Endothelial cell (in vitro differentiated cells): Measurements from ENCODE around the gene HDHD5. TPM values are rescaled to one million over a fixed set of nuclear protein-coding genes. Genes with fewer than 3 reads are reported as not detected.

Experiments used
- DNase-seq: peaks from one replicate; pipeline ENCODE4 v3.0.0; 2021; ENCODE audit warnings: low spot score
- H3K27ac Mint-ChIP-seq: one replicate; pipeline ENCODE4 v1.8.0; 2021; ENCODE audit warnings: mixed read lengths, inconsistent platforms; ENCODE audit not compliant: unreplicated experiment
- H3K27me3 Mint-ChIP-seq: one replicate; pipeline ENCODE4 v1.8.0; 2021; ENCODE audit warnings: mild to moderate bottlenecking, moderate library complexity, mixed read lengths, inconsistent platforms; ENCODE audit not compliant: unreplicated experiment
- H3K36me3 Mint-ChIP-seq: one replicate; pipeline ENCODE4 v1.8.0; 2021; ENCODE audit warnings: mild to moderate bottlenecking, low read depth, mixed read lengths, inconsistent platforms; ENCODE audit not compliant: unreplicated experiment
- H3K4me1 Mint-ChIP-seq: one replicate; pipeline ENCODE4 v1.8.0; 2021; ENCODE audit warnings: mild to moderate bottlenecking, mixed read lengths, inconsistent platforms; ENCODE audit not compliant: unreplicated experiment
- H3K4me3 Mint-ChIP-seq: one replicate; pipeline ENCODE4 v1.8.0; 2021; ENCODE audit warnings: mild to moderate bottlenecking, mixed read lengths, inconsistent platforms; ENCODE audit not compliant: unreplicated experiment
- H3K9me3 Mint-ChIP-seq: one replicate; pipeline ENCODE4 v1.8.0; 2021; ENCODE audit warnings: mixed read lengths, inconsistent platforms; ENCODE audit not compliant: unreplicated experiment
- total RNA-seq: library from RNA; stranded (reverse); fragmentation: NEBNext Ultra II Directional; extraction: Animal tissue kit (Norgen Biotek cat#: 25700); gene quantifications from one replicate; pipeline ENCODE4 v1.2.1, GENCODE V29; 2021; ENCODE audit not compliant: unreplicated experiment
- TF ChIP-seq, protein P1 (sequence below): fragments of 200-600 bp; sonication (generic); IDR thresholded peaks from one replicate; pipeline ENCODE4 v1.5.0; 2021; ENCODE audit warnings: antibody characterized with exemption; ENCODE audit not compliant: unreplicated experiment

The HDHD5 gene
- total RNA-seq, 1 donor from 2014 or later, result 60.5 TPM

GRCh38 chr22:17138513-17138912 lies 20.6 kb downstream of the HDHD5 start:
- H3K27ac Mint-ChIP-seq, result no peak overlapping the region
- H3K36me3 Mint-ChIP-seq, result peaks cover 49% of the 10 kb centered on the region
- peaks cover 24% of the 10 kb centered on the region for H3K4me1 Mint-ChIP-seq
- no peak for DNase-seq
- H3K9me3 Mint-ChIP-seq, result no peaks in the 10 kb centered on the region
- H3K27me3 Mint-ChIP-seq, result peaks cover 1% of the 10 kb centered on the region
- TF ChIP-seq, protein P1, sequence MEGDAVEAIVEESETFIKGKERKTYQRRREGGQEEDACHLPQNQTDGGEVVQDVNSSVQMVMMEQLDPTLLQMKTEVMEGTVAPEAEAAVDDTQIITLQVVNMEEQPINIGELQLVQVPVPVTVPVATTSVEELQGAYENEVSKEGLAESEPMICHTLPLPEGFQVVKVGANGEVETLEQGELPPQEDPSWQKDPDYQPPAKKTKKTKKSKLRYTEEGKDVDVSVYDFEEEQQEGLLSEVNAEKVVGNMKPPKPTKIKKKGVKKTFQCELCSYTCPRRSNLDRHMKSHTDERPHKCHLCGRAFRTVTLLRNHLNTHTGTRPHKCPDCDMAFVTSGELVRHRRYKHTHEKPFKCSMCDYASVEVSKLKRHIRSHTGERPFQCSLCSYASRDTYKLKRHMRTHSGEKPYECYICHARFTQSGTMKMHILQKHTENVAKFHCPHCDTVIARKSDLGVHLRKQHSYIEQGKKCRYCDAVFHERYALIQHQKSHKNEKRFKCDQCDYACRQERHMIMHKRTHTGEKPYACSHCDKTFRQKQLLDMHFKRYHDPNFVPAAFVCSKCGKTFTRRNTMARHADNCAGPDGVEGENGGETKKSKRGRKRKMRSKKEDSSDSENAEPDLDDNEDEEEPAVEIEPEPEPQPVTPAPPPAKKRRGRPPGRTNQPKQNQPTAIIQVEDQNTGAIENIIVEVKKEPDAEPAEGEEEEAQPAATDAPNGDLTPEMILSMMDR, result no peak
- no peak overlapping the region for H3K4me3 Mint-ChIP-seq

- H3K4me1 Mint-ChIP-seq, result peaks cover 24% of the 10 kb centered on the region
- H3K36me3 Mint-ChIP-seq, result peaks cover 46% of the 10 kb centered on the region
These were observed 21.1 kb downstream of the HDHD5 start for GRCh38 chr22:17137861-17138425.

GRCh38 chr22:17137170-17137569 lies 21.9 kb downstream of the HDHD5 start:
- Mint-ChIP-seq H3K27me3 (peaks cover 1% of the 10 kb centered on the region), H3K4me3 (peak overlapping the region; percentile 54), H3K27ac (no peak overlapping the region), H3K36me3 (peaks cover 38% of the 10 kb centered on the region), H3K4me1 (peaks cover 24% of the 10 kb centered on the region), H3K9me3 (no peaks in the 10 kb centered on the region)
- no peak for DNase-seq
- TF ChIP-seq, protein P1, result no peak

More at GRCh38 chr22:17137861-17138425, 21.1 kb downstream of the HDHD5 start:
- Mint-ChIP-seq H3K9me3 (no peaks in the 10 kb centered on the region), H3K27ac (no peak overlapping the region), H3K4me3 (no peak overlapping the region), H3K27me3 (peaks cover 1% of the 10 kb centered on the region)
- TF ChIP-seq, protein P1, result no peak
- DNase-seq, result no peak

- Mint-ChIP-seq H3K9me3 (no peaks in the 10 kb centered on the region), H3K4me1 (peaks cover 18% of the 10 kb centered on the region), H3K36me3 (peaks cover 31% of the 10 kb centered on the region), H3K4me3 (peak overlapping the region; percentile 76), H3K27me3 (peaks cover 2% of the 10 kb centered on the region), H3K27ac (peak overlapping the region; percentile 38)
- DNase-seq, result no peak
- TF ChIP-seq, protein P1, result no peak
These were observed 23.8 kb downstream of the HDHD5 start for GRCh38 chr22:17135153-17135760.

- no peak for DNase-seq
- Mint-ChIP-seq H3K9me3 (no peaks in the 10 kb centered on the region), H3K4me3 (no peak overlapping the region), H3K36me3 (peaks cover 19% of the 10 kb centered on the region), H3K4me1 (peaks cover 10% of the 10 kb centered on the region), H3K27ac (no peak overlapping the region), H3K27me3 (peaks cover 4% of the 10 kb centered on the region)
- TF ChIP-seq, protein P1, result no peak
These were observed 25.9 kb downstream of the HDHD5 start for GRCh38 chr22:17133137-17133536.
